ENCODE measurements around the gene ERBB3.
"Not testable (repeated sequence)": the region's sequence is repeated elsewhere in the genome, so short reads cannot be mapped to it uniquely, and the experiment has no call there.

ERBB3 gene

GRCh38 chr12:56046027-56046780 is 33.8 kb upstream of the ERBB3 start:
- no peaks in the 10 kb centered on the region for H3K27me3 ChIP-seq (ENCODE audit: insufficient read depth, low read length, poor library complexity)
- ATAC-seq (ENCODE audit: insufficient read depth, low read depth), result no peak
- peaks cover 16% of the 10 kb centered on the region for H4K20me1 ChIP-seq (ENCODE audit: insufficient read depth, low read length)
- no peak for TF ChIP-seq CTCF (IDR thresholded peaks at IDR 0.05; ENCODE audit: borderline replicate concordance, extremely low read depth, low read length, poor library complexity, severe bottlenecking)
- TF ChIP-seq EZH2 (IDR thresholded peaks at IDR 0.05; ENCODE audit: borderline replicate concordance, low read depth, low read length, severe bottlenecking), result no peak
- no peak overlapping the region for H3K4me2 ChIP-seq (ENCODE audit: insufficient read depth, low read length)
- H3K4me1 ChIP-seq (ENCODE audit: insufficient read depth, low read length), result peaks cover 17% of the 10 kb centered on the region
- H3K36me3 ChIP-seq (ENCODE audit: insufficient read depth, low read length), result peaks cover 34% of the 10 kb centered on the region
- no peak for DNase-seq
- H3K79me2 ChIP-seq (ENCODE audit: insufficient read depth, low read length), result peaks cover 24% of the 10 kb centered on the region
- peak overlapping the region; percentile 18; the same call in 1 of the 2 replicates for H3K9ac ChIP-seq (ENCODE audit: low read depth, low read length)
- H2AFZ ChIP-seq (ENCODE audit: low read depth, low read length), result no peak overlapping the region
- H3K27ac ChIP-seq (ENCODE audit: low read length), result peak overlapping the region; percentile 54
- H3K4me3 ChIP-seq (ENCODE audit: low read depth in 1 of 2, low read length in 2 of 2), result no peak overlapping the region
- no peaks in the 10 kb centered on the region for H3K9me3 ChIP-seq (ENCODE audit: insufficient read depth, low read length, severe bottlenecking)

- TF ChIP-seq EZH2 (IDR thresholded peaks at IDR 0.05; ENCODE audit: borderline replicate concordance, low read depth, low read length, severe bottlenecking) (no peak), CTCF (IDR thresholded peaks at IDR 0.05; ENCODE audit: borderline replicate concordance, extremely low read depth, low read length, poor library complexity, severe bottlenecking) (no peak)
- Histone ChIP-seq H3K27me3 (ENCODE audit: insufficient read depth, low read length, poor library complexity) (no peaks in the 10 kb centered on the region), H2AFZ (ENCODE audit: low read depth, low read length) (no peak overlapping the region), H3K79me2 (ENCODE audit: insufficient read depth, low read length) (no peaks in the 10 kb centered on the region), H4K20me1 (ENCODE audit: insufficient read depth, low read length) (no peaks in the 10 kb centered on the region), H3K27ac (ENCODE audit: low read length) (no peak overlapping the region), H3K9me3 (ENCODE audit: insufficient read depth, low read length, severe bottlenecking) (no peaks in the 10 kb centered on the region), H3K9ac (ENCODE audit: low read depth, low read length) (no peak overlapping the region), H3K4me2 (ENCODE audit: insufficient read depth, low read length) (no peak overlapping the region), H3K36me3 (ENCODE audit: insufficient read depth, low read length) (no peaks in the 10 kb centered on the region), H3K4me1 (ENCODE audit: insufficient read depth, low read length) (no peaks in the 10 kb centered on the region), H3K4me3 (ENCODE audit: low read depth in 1 of 2, low read length in 2 of 2) (no peak overlapping the region)
- DNase-seq, result no peak
- ATAC-seq (ENCODE audit: insufficient read depth, low read depth), result no peak
Observed at GRCh38 chr12:56053407-56053893, 26.5 kb upstream of the ERBB3 start.

GRCh38 chr12:56059964-56060363 is 20.0 kb upstream of the ERBB3 start:
- not testable (repeated sequence) for ATAC-seq (ENCODE audit: insufficient read depth, low read depth)

GRCh38 chr12:56061982-56062381 is 18.0 kb upstream of the ERBB3 start:
- TF ChIP-seq EZH2 (IDR thresholded peaks at IDR 0.05; ENCODE audit: borderline replicate concordance, low read depth, low read length, severe bottlenecking) (no peak), CTCF (IDR thresholded peaks at IDR 0.05; ENCODE audit: borderline replicate concordance, extremely low read depth, low read length, poor library complexity, severe bottlenecking) (no peak)
- DNase-seq, result no peak
- Histone ChIP-seq H3K36me3 (ENCODE audit: insufficient read depth, low read length) (no peaks in the 10 kb centered on the region), H3K27ac (ENCODE audit: low read length) (no peak overlapping the region), H3K27me3 (ENCODE audit: insufficient read depth, low read length, poor library complexity) (no peaks in the 10 kb centered on the region), H3K4me3 (ENCODE audit: low read depth in 1 of 2, low read length in 2 of 2) (no peak overlapping the region), H3K9ac (ENCODE audit: low read depth, low read length) (no peak overlapping the region), H3K79me2 (ENCODE audit: insufficient read depth, low read length) (no peaks in the 10 kb centered on the region), H3K9me3 (ENCODE audit: insufficient read depth, low read length, severe bottlenecking) (no peaks in the 10 kb centered on the region), H2AFZ (ENCODE audit: low read depth, low read length) (no peak overlapping the region), H3K4me1 (ENCODE audit: insufficient read depth, low read length) (no peaks in the 10 kb centered on the region), H3K4me2 (ENCODE audit: insufficient read depth, low read length) (no peak overlapping the region), H4K20me1 (ENCODE audit: insufficient read depth, low read length) (no peaks in the 10 kb centered on the region)
- no peak for ATAC-seq (ENCODE audit: insufficient read depth, low read depth)

More at GRCh38 chr12:56059964-56060363, 20.0 kb upstream of the ERBB3 start:
- not testable (repeated sequence) for H3K27me3 ChIP-seq (ENCODE audit: insufficient read depth, low read length, poor library complexity); H3K36me3 ChIP-seq (ENCODE audit: insufficient read depth, low read length); H4K20me1 ChIP-seq (ENCODE audit: insufficient read depth, low read length); DNase-seq; H3K9ac ChIP-seq (ENCODE audit: low read depth, low read length); H3K27ac ChIP-seq (ENCODE audit: low read length); H3K4me3 ChIP-seq (ENCODE audit: low read depth in 1 of 2, low read length in 2 of 2); H2AFZ ChIP-seq (ENCODE audit: low read depth, low read length); H3K9me3 ChIP-seq (ENCODE audit: insufficient read depth, low read length, severe bottlenecking); H3K4me1 ChIP-seq (ENCODE audit: insufficient read depth, low read length); H3K79me2 ChIP-seq (ENCODE audit: insufficient read depth, low read length); H3K4me2 ChIP-seq (ENCODE audit: insufficient read depth, low read length)
